GM10847 (cell line): ENCODE measurements around the gene DCAF4.

Source experiments
- POLR2A ChIP-seq: IDR thresholded peaks from 2 replicates; pipeline ENCODE4 v1.6.1; 2011; ENCODE audit not compliant: insufficient read length; ENCODE audit errors: extremely low read depth

Gene DCAF4

DNA sequence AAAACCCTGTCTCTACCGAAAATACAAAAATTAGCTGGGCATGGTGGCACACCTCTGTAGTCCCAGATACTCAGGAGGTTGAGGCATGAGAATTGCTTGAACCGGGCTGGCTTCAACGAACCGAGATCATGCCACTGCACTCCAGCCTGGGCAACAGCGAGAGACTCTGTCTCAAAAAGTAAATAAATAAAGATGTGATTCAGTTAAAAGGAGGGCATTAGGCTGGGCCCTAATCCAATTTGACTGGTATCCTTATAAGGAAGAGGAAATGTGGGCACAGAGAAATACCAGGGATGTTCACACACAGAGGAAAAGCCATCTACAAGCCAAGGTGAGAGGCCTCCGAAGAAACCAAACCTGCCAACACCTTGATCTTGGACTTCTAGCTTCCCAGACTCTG is 10.1 kb upstream of the DCAF4 start:
- no peak for TF ChIP-seq POLR2A

DNA sequence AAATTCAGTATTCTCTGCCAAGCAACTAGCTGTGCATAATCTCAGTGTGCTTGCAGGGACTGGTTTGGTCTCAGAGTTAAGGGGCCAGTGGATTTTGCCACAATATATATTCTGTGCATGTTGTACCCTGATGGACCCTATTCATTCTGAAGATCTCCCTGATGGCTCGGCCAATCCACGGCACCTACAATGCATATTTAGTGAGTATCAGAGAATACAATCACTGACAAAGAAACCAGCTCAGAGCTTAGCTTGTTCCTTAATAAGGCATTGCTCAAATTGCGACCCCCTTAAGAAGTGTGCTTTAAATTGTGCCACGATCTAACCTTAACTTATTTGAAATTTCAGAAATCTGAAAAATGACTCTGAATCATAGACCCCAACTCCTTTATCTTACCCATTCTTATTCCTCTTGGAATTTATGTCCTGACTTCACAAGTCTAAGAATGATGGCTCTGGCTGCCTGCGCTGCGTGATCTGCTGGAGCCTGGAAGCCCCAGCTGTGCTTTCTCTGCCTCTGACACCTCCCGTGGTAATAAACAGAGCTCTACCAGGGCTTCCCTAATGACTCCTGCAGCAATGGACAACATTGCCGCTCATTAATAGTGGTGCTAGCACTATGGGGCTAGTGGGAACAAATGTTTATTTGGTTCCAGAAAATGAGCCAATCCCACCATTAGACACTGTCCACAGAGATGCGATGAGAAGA is 9.0 kb upstream of the DCAF4 start:
- no peak for TF ChIP-seq POLR2A

DNA sequence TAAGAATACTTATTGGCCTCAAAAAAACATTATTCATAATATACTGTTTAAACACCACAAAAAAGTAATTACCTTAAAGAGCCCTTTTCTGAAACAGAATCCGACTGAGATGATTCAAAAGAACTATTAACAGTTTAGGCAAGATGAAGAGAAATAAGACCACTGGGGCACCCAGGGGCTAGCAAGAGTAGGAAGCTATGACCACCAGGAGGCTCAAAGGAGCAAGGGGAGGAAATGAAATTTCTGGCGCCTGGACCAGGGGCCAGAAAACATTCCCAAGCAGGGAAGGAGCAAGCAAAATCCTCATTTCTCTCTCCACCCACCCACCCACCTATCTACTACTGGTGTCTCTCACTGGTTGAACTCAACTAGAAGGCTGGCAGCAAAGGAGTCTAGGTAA is 6.3 kb upstream of the DCAF4 start:
- TF ChIP-seq POLR2A, result no peak

DNA sequence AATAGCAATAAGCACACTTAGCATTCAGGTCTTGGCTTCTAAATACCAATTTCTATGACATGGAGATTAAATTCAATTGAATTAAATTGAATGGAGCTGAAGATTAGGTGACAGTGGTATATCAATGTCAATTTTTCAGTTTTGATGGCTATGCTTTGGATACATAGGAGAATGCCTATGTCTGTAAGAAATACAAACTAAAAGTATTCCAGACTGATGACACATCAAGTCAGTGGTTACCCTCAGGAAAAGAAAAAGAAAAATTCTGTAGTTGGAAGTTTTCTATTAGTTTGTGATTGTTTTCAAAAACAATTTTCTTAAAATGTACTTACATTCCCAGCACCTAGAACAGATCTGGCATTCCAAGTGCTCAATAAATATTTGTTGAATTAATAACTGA is 4.9 kb upstream of the DCAF4 start:
- TF ChIP-seq POLR2A, result no peak

DNA sequence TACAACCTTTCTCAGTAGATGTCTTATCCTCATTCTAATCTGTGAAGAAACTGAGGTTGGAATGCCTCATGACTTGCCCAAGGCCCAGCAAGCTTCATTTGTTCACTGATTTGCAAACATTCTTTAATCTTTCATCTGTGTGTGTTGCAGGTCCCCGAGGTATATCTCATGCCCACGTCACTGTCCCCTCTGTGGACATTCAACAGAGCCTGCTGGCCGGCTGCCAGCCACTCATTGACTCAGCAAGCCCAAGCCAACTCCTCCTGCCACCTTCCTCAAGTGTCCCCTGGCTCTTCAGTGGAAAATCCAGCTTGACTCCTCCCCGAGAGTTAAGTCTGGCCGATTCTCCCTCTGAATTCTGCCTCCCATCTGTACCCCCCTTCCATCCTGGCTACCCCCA is 1.9 kb upstream of the DCAF4 start:
- no peak for TF ChIP-seq POLR2A

DNA sequence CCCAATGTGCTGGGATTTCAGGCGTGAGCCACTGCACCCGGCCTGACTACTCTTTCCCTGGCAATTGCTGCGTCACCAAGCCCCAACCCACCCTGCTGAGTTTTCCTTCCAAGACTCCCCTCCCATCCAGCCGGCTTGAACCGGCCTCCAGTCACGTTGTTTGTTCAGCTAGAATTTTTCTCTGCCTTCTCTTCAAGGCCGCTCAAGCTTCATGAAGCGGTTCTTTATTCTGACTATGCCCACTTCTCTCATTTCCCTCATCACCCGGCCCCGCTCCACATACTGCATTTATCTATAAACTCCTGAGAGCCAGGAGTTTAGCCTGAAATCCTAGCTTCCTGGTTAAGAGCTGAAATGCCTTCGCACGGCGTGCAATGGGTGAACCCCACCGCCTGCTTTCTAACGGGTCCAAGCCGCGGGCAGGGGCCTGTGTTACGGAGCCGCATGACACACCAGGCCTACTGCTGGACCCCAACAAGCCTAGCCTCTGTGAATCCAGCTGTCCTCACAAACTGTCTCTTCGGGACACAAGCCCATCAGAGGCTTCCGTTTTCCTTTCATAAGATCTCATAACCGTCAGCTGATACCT is 999 bp upstream of the DCAF4 start:
- no peak for TF ChIP-seq POLR2A

DNA sequence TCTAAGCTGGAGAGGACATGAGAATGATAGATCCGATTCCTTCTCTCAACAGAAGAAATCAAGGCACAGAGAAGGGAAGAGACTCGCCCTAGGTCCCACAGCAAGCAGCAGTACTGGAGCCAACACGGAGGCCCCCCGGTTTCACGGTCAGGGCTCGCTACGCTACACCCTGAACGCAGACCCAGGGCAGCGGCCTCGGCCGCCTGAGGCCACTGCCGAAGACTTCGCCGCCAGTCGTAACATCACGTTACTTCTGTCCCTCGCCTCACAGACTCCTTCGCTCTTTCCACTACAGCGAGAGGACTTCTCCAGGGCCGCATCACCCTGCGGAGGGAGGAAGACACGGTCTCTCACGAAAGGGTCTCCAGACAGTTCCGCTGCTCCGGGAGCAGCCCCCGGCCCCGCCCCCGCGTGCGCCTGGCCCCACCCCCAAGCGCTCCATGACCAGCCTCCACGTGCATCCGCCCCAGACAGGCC is 411 bp upstream of the DCAF4 start:
- TF ChIP-seq POLR2A, result no peak

DNA sequence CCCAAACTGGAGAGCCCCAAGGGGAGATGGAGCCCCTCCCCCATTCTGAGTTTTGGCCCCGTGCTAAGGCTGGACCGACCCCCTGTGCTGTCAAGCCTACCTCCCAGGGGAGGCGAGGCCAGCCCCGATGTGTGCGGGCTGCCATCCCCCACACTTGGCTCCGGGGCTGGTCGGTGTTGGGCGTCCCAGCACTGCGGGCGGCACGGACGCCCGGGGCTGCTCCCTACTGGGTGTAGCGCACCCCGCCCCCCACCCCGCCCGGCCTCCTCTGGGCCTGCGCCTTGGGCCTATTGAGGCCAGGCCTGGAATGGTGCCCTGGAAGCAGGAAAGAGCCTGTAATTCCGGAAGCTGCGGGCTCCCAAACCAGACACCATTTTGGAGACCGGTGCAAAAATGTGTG is 2.6 kb downstream of the DCAF4 start:
- TF ChIP-seq POLR2A, result no peak

DNA sequence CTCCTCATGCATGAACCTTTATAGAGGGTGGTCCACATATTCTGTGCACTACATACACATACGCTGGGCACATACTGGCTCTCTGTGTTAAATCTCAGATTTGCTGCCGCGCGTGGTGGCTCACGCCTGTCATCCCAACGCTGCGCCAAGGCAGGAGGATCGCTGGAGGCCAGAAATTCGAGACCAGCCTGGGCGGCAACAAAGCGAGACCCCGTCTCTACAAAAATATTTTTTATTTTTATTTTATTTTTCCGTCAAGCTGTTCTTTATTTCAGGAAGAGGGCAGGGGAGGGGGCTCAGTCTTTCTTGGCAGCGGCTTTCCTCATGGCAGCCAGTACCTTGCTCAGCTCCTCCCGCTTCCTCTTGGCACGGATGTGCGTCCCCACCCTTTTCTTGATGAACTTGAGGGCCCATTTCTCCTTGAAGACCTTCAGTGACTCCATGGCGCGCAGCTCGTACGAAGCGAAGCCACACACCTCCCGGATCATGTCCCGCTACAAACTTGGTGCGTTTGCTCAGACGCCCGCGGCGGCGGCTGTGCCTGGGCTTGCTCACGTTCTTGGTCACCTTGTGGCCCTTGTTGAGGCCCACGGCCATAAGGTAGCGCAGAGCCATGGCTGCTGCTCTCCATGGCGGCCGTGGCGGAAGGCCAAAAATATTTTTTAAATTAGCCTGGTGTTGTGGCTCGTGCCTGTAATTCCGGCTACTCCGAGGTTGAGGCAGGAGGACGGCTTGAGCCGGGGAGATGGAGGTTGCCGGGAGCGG is 3.2 kb downstream of the DCAF4 start:
- no peak for TF ChIP-seq POLR2A

DNA sequence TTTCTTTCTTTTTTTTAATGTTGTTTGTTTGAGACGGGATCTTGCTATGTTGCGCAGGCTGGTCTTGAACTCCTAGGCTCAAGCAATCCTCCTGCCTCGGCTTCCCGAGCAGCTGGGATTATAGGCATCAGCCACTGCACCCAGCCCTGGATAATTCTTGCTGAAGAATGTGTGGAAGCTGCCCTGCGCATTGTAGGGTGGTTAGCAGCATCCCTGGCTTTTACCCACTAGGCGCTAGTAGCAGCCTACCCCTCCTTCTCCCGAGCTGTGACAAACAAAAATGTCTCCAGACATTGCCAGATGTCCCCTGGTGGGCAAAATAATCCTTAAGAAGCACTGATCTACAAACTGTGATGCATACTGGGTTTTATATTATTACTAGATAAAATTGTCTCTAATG is 6.6 kb downstream of the DCAF4 start:
- TF ChIP-seq POLR2A, result no peak

DNA sequence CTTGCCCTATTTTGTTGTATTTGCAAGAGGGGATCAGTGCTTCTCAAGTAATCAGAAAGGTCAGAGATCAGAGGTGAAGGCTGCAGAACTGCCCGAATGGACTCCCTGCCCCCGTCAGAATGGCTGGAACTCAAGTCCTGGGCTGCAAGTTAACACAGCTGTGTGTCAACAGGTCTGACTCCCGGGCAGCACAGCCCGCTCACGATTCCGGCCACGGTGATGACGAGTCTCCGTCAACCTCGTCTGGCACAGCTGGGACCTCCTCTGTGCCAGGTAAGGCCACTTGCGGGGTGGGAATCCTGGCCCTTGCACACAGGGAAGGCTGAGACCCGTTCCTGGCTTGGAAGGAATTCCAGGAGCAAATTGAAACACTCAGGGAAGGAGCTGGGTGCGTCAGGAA is 13.4 kb downstream of the DCAF4 start:
- no peak for TF ChIP-seq POLR2A

DNA sequence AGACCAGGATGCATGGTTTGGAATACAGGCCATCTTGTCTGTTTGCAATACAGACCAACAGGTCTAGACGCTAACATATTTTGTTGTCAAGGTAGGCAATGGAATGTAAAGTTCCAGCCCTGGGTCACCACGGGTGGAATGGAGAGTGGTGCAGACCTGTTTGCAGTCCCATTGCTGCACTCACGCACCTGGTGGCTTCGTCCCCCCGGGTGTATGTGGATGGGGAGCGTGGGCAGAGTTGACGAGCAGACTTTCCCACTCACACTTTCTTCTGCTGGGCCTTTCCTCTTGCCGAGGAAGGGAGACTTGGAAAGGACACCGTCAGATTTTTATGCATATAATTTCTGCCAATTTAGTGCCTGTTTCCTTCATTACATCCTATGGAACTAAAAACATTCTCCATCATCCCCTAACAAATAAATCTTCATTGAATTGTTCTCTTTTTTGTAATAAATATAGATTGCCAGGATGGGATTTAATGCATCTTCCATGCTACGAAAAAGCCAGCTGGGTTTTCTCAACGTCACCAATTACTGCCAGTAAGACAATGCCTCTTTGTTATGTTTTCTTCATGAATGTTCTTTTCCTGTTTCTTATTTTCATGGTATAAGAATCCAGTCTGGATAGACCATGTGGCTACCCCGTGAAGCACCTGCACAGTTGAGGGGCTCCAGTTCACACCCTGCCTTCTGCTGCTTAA is 15.2 kb downstream of the DCAF4 start:
- no peak for TF ChIP-seq POLR2A

DNA sequence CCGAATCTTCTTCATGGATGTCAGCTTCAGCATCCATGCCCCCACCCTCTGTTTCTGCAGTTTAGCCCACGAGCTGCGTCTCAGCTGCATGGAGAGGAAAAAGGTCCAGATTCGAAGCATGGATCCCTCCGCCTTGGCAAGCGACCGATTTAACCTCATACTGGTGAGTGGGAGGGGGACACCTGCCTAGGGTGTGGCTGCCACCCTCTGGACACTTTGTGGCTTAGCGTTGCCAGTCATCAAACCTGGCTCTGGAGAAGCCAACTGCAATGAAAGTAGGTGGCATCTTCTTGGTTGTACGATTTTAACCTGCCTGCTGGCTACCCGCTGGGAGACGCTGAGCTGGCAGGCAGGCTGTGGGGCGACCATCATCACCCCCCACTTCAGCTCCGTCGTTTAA is 16.7 kb downstream of the DCAF4 start:
- no peak for TF ChIP-seq POLR2A

DNA sequence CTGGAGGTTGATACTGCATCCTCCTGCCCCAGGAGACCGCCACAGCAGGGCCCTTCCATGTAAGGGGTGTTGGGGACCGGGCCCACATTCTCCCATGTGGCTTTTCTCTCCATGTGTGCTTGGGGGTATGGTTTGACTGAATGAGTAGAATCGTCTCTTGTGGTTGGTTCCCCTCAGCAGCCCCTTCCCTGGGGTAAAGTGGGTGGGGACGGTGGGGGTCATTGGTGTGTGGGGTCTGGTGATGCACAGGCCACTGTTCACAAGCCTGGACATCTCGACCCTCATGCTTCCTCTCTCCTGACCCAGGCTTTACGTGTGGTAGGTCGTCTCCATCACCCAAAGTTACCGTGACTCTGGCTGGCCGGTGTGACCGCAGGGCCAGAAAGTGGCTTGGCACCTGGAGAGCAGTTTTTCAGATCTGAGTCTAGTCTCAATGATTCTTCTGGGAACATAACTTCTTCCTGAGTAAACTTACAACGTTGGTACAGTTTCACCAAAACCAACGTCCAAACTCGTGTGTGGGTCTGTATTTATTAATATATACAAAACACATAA is 17.7 kb downstream of the DCAF4 start:
- TF ChIP-seq POLR2A, result no peak

DNA sequence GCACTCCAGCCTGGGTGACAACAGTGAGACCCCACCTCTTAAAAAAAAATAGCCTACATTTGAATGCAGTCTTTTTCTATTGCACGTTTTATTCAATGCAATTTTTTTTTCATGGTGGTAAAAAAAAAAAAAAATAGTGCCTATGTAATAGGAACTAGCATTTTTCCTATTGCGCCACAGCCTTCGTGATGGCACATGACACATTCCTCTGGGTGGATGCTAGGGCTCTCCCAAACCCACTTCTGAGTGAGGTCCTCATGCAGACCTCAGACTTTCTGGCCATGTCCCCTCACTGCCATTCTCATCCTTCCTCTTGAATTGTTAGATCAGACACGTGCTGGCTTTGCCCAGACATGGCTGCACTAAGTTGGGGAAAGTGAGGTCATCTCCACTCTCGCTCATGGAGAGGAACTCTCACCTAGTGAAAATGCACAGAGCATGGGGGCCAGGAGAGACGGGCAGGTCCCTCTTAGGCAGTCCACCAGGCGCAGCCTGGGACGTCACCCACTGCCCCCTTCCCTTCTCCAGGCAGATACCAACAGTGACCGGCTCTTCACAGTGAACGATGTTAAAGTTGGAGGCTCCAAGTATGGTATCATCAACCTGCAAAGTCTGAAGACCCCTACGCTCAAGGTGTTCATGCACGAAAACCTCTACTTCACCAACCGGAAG is 19.2 kb downstream of the DCAF4 start:
- no peak for TF ChIP-seq POLR2A

DNA sequence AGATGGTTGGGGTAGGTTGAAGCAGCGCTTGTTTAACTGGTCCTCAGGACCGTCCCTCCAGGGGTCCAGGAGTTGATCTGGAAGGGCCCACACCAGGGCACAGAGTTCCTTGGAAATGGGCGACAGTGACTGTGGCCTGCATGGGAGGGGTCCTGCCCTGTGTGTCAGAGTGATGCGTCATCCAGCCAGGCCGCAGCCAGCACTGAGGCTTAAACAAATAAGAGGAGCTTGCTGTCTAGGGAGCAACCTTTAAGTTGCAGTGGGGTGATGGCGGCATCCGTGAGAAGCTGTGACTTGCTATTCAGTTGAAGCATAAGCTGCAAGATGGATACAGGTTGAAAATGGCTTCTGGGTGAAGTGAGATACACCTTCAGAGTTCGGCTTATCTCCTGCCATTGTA is 20.2 kb downstream of the DCAF4 start:
- TF ChIP-seq POLR2A, result no peak
